ENCODE data around the gene SERINC3. TPM values are rescaled to one million over a fixed set of nuclear protein-coding genes. Genes with fewer than 3 reads are reported as not detected.

The SERINC3 gene
- total RNA-seq, 2 experiments from 2014 or later = 39.5 to 40.2 TPM

DNA sequence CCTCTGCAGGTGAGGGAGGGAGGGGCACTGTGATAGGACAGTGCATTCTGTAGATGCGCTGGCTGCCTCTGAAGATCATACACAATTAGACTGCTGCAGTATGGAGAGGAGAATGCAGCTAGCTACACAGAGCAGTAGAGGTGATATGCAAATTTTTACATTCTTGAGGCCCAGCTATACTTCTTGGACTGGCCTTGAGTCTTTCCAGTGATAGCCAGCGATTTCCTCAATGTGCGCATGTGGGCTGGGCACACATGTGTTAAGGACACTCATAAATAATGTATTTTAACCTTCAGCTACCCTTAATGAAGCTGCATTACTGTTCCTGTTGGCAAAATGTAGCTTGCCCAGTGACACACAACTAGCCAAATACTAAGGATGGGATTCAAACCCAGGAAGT lies 27.2 kb downstream of the SERINC3 start:
- no peaks in the 10 kb centered on the region for H3K4me1 ChIP-seq (ENCODE audit: insufficient read depth, low read length)
- DNase-seq (no peak), ATAC-seq (ENCODE audit: poor library complexity) (no peak)
- Mint-ChIP-seq H3K27ac (peak overlapping the region; percentile 52), H3K9me3 (no peaks in the 10 kb centered on the region), H3K4me3 (no peak overlapping the region), H3K4me1 (ENCODE audit: low read depth) (no peaks in the 10 kb centered on the region), H3K36me3 (ENCODE audit: low read depth) (peaks cover 97% of the 10 kb centered on the region), H3K27me3 (no peaks in the 10 kb centered on the region)
- no peak overlapping the region for H3K4me3 ChIP-seq (ENCODE audit: low read length)
- ChIA-PET POLR2A (no interaction called here), CTCF (no interaction called here)
- H3K36me3 ChIP-seq (ENCODE audit: insufficient read depth, low read length) = peaks cover 84% of the 10 kb centered on the region
- TF ChIP-seq, protein P1, sequence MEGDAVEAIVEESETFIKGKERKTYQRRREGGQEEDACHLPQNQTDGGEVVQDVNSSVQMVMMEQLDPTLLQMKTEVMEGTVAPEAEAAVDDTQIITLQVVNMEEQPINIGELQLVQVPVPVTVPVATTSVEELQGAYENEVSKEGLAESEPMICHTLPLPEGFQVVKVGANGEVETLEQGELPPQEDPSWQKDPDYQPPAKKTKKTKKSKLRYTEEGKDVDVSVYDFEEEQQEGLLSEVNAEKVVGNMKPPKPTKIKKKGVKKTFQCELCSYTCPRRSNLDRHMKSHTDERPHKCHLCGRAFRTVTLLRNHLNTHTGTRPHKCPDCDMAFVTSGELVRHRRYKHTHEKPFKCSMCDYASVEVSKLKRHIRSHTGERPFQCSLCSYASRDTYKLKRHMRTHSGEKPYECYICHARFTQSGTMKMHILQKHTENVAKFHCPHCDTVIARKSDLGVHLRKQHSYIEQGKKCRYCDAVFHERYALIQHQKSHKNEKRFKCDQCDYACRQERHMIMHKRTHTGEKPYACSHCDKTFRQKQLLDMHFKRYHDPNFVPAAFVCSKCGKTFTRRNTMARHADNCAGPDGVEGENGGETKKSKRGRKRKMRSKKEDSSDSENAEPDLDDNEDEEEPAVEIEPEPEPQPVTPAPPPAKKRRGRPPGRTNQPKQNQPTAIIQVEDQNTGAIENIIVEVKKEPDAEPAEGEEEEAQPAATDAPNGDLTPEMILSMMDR (IDR thresholded peaks at IDR 0.05) = no peak
- no peaks in the 10 kb centered on the region for H3K9me3 ChIP-seq (ENCODE audit: control insufficient read depth in 1 of 2, insufficient read depth in 1 of 2, low read length in 2 of 2)
- no peaks in the 10 kb centered on the region for H3K27me3 ChIP-seq (ENCODE audit: control insufficient read depth in 1 of 2, insufficient read depth in 2 of 2, low read length in 2 of 2)
- intact Hi-C loops (cut with DNase I, micrococcal nuclease) = no loop called here
- H3K27ac ChIP-seq (ENCODE audit: low read depth in 1 of 2, low read length in 2 of 2) = no peak overlapping the region

DNA sequence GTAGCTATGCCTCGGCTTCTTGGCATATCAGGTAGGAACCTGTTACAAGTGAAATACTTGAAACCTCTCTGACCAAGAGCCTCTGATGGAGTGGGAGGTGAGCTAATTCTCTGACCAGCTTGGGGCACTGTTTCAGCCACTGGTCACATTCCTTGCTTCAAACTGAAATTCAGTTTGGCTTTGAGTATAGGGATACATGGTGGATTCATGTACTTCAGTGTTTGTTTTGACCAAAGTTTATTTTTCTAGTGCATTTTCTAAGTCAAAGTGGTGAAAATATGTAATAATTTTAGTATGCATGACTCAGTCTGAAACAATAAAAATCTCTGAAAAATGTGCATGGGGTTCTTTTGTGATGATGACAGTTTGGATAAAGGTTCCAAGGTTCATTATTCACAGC lies 27.6 kb downstream of the SERINC3 start:
- ATAC-seq (ENCODE audit: poor library complexity) (no peak), DNase-seq (no peak)
- Histone ChIP-seq H3K36me3 (ENCODE audit: insufficient read depth, low read length) (peaks cover 84% of the 10 kb centered on the region), H3K4me3 (ENCODE audit: low read length) (no peak overlapping the region), H3K9me3 (ENCODE audit: control insufficient read depth in 1 of 2, insufficient read depth in 1 of 2, low read length in 2 of 2) (no peaks in the 10 kb centered on the region), H3K4me1 (ENCODE audit: insufficient read depth, low read length) (no peaks in the 10 kb centered on the region), H3K27ac (ENCODE audit: low read depth in 1 of 2, low read length in 2 of 2) (no peak overlapping the region), H3K27me3 (ENCODE audit: control insufficient read depth in 1 of 2, insufficient read depth in 2 of 2, low read length in 2 of 2) (no peaks in the 10 kb centered on the region)
- TF ChIP-seq, protein P1 (IDR thresholded peaks at IDR 0.05) = no peak
- CTCF ChIA-PET = no interaction called here
- intact Hi-C loops (cut with DNase I, micrococcal nuclease) = no loop called here
- no peak overlapping the region for H3K4me3 Mint-ChIP-seq
- H3K27me3 Mint-ChIP-seq = no peaks in the 10 kb centered on the region
- H3K36me3 Mint-ChIP-seq (ENCODE audit: low read depth) = peaks cover 97% of the 10 kb centered on the region
- peak overlapping the region; percentile 52 for H3K27ac Mint-ChIP-seq
- no peaks in the 10 kb centered on the region for H3K4me1 Mint-ChIP-seq (ENCODE audit: low read depth)
- no peaks in the 10 kb centered on the region for H3K9me3 Mint-ChIP-seq
- POLR2A ChIA-PET = no interaction called here

DNA sequence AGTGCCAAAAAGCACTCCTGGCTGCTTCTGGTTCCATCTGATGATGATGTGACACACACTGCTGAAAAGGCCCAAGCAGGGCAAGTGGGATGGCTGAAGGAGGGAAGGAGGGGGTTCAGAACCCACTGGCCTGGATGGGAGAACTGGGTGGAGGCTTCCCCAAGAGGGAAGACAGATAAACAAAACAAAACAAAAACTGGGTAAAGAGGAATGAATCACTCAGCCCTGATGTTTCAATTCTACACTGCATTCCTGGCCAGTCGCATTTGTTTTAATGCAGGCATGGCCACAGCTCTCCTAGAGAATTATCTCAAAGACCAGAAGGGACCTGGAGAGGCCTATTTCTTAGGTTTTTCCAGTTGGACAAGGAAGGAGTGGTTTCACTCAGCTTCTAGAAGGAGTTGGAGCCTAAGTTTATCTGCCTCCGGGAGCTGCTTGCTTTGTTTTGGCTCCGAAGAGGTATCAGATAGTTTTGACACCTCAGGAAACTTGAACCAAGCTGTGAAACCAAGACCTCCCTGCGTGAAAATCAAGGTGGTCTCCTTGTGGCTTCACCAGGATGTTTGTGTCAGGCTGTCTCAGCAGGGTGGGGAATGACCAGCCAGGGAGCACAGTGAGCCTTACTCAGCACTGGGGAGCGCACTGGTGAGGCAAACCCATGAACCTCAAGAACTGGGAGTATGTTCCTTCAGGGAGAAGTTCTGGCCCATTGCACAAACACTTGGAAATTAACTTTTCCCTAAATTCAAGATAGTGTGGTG lies 30.1 kb downstream of the SERINC3 start:
- intact Hi-C loops (cut with DNase I, micrococcal nuclease) = no loop called here
- Mint-ChIP-seq H3K4me3 (no peak overlapping the region), H3K27me3 (no peaks in the 10 kb centered on the region), H3K27ac (peak overlapping the region; percentile 70), H3K9me3 (no peaks in the 10 kb centered on the region), H3K36me3 (ENCODE audit: low read depth) (peaks cover 92% of the 10 kb centered on the region), H3K4me1 (ENCODE audit: low read depth) (no peaks in the 10 kb centered on the region)
- no peak overlapping the region for H3K4me3 ChIP-seq (ENCODE audit: low read length)
- TF ChIP-seq, protein P1 (IDR thresholded peaks at IDR 0.05) = no peak
- CTCF ChIA-PET = no interaction called here
- peak overlapping the region in 1 of 2 donors; percentile 29 for H3K27ac ChIP-seq (ENCODE audit: low read depth in 1 of 2, low read length in 2 of 2)
- POLR2A ChIA-PET = interaction anchor here (2.2 kb wide), 1 partner anchor 16 kb away, joined by 6 read pairs; the partner anchor contains the start of gene TTPAL
- peak in 1 of 14 experiments; percentile 49 for DNase-seq
- peaks cover 81% of the 10 kb centered on the region for H3K36me3 ChIP-seq (ENCODE audit: insufficient read depth, low read length)
- H3K27me3 ChIP-seq (ENCODE audit: control insufficient read depth in 1 of 2, insufficient read depth in 2 of 2, low read length in 2 of 2) = no peaks in the 10 kb centered on the region
- H3K4me1 ChIP-seq (ENCODE audit: insufficient read depth, low read length) = no peaks in the 10 kb centered on the region
- no peak for ATAC-seq (ENCODE audit: poor library complexity)
- H3K9me3 ChIP-seq (ENCODE audit: control insufficient read depth in 1 of 2, insufficient read depth in 1 of 2, low read length in 2 of 2) = no peaks in the 10 kb centered on the region
